Ureter (tissue), 1 donor: ENCODE results near the gene PPP1R14D. TPM values are rescaled to one million over a fixed set of nuclear protein-coding genes. Genes with fewer than 3 reads are reported as not detected.

Source experiments
- DNase-seq: peaks from one replicate; pipeline ENCODE4 v3.0.0-alpha.2; 2020; ENCODE audit warnings: low spot score
- total RNA-seq: library from RNA; stranded (reverse); gene quantifications from one replicate; pipeline ENCODE4 v1.2.4, GENCODE V29; 2023
- donor health status: DM: yes; HTN: yes; CAD: no.

The PPP1R14D gene
- total RNA-seq, 1 donor from 2014 or later: not detected

GRCh38 chr15:40821195-40821594, 7.3 kb downstream of the PPP1R14D start:
- DNase-seq: no peak

- DNase-seq: no peak
These were observed 9.5 kb downstream of the PPP1R14D start for GRCh38 chr15:40819048-40819447.

GRCh38 chr15:40815042-40815698, 13.3 kb downstream of the PPP1R14D start:
- no peak for DNase-seq

GRCh38 chr15:40812721-40813425, 15.6 kb downstream of the PPP1R14D start:
- no peak for DNase-seq

GRCh38 chr15:40808861-40809450, 19.6 kb downstream of the PPP1R14D start:
- DNase-seq: no peak

- no peak for DNase-seq
These were observed 20.5 kb downstream of the PPP1R14D start for GRCh38 chr15:40807888-40808461.

GRCh38 chr15:40807028-40807887, 21.2 kb downstream of the PPP1R14D start, which contains the start of the genes DNAJC17 and ZFYVE19:
Gene DNAJC17, minus strand, starts transcription at chr15:40807473. Its CDS starts 27 bp downstream, at chr15:40807446.
Gene ZFYVE19, plus strand, starts transcription at chr15:40807089. Its CDS starts 501 bp downstream, at chr15:40807590.
- peak; percentile 96 for DNase-seq

GRCh38 chr15:40806672-40807027, 21.9 kb downstream of the PPP1R14D start:
- DNase-seq: no peak

- no peak for DNase-seq
These were observed 24.8 kb downstream of the PPP1R14D start for GRCh38 chr15:40803688-40804087.

- no peak for DNase-seq
These were observed 25.4 kb downstream of the PPP1R14D start for GRCh38 chr15:40803076-40803475.

- no peak for DNase-seq
These were observed 29.0 kb downstream of the PPP1R14D start for GRCh38 chr15:40799523-40799922.

- no peak for DNase-seq
These were observed 32.0 kb downstream of the PPP1R14D start for GRCh38 chr15:40796512-40796911.

GRCh38 chr15:40796041-40796440, 32.5 kb downstream of the PPP1R14D start:
- no peak for DNase-seq

GRCh38 chr15:40793216-40793989, 35.1 kb downstream of the PPP1R14D start:
- DNase-seq: no peak

- no peak for DNase-seq
These were observed 36.1 kb downstream of the PPP1R14D start for GRCh38 chr15:40792394-40792793.

GRCh38 chr15:40790718-40791117, 37.8 kb downstream of the PPP1R14D start:
- DNase-seq: no peak

GRCh38 chr15:40789999-40790398, 38.5 kb downstream of the PPP1R14D start:
- DNase-seq: no peak

GRCh38 chr15:40789119-40789518, 39.4 kb downstream of the PPP1R14D start:
- no peak for DNase-seq

GRCh38 chr15:40787991-40788390, 40.5 kb downstream of the PPP1R14D start:
- DNase-seq: no peak

- peak; percentile 85 for DNase-seq
These were observed 41.1 kb downstream of the PPP1R14D start for GRCh38 chr15:40787344-40787841.

GRCh38 chr15:40785814-40786213, 42.7 kb downstream of the PPP1R14D start:
- no peak for DNase-seq
